HG03342 (cell line): ENCODE data around the gene MTMR1.

ENCODE experiments used
- ATAC-seq: cut with Tn5 transposase; IDR thresholded peaks from one replicate; pipeline ENCODE4 v1.9.1; 2021; ENCODE audit warnings: mild to moderate bottlenecking, moderate library complexity; ENCODE audit not compliant: unreplicated experiment

The MTMR1 gene

GRCh38 chrX:150761819-150762216 lies 68.6 kb downstream of the MTMR1 start:
- no peak for ATAC-seq

- no peak for ATAC-seq
Observed at GRCh38 chrX:150762258-150763165, 69.3 kb downstream of the MTMR1 start.

- ATAC-seq: no peak
Observed at GRCh38 chrX:150763303-150763797, 70.2 kb downstream of the MTMR1 start.

GRCh38 chrX:150763810-150764209 lies 70.6 kb downstream of the MTMR1 start:
- no peak for ATAC-seq

- no peak for ATAC-seq
Observed at GRCh38 chrX:150765237-150765636, 72.0 kb downstream of the MTMR1 start.

- no peak for ATAC-seq
Observed at GRCh38 chrX:150765782-150766350, 72.7 kb downstream of the MTMR1 start.

- no peak for ATAC-seq
Observed at GRCh38 chrX:150766351-150767044, 73.3 kb downstream of the MTMR1 start.

- no peak for ATAC-seq
Observed at GRCh38 chrX:150767045-150767395, 73.8 kb downstream of the MTMR1 start.

- ATAC-seq: no peak
Observed at GRCh38 chrX:150767475-150768131, 74.4 kb downstream of the MTMR1 start.

GRCh38 chrX:150768132-150768485 lies 74.9 kb downstream of the MTMR1 start:
- no peak for ATAC-seq

- ATAC-seq: no peak
Observed at GRCh38 chrX:150768580-150769190, 75.5 kb downstream of the MTMR1 start.

- no peak for ATAC-seq
Observed at GRCh38 chrX:150769408-150769807, 76.2 kb downstream of the MTMR1 start.

- no peak for ATAC-seq
Observed at GRCh38 chrX:150770623-150771022, 77.4 kb downstream of the MTMR1 start.

- no peak for ATAC-seq
Observed at GRCh38 chrX:150771116-150771515, 77.9 kb downstream of the MTMR1 start.

GRCh38 chrX:150772150-150772970 lies 79.2 kb downstream of the MTMR1 start:
- peak; percentile 87 for ATAC-seq

GRCh38 chrX:150773117-150773516 lies 79.9 kb downstream of the MTMR1 start:
- no peak for ATAC-seq

GRCh38 chrX:150773634-150774033 lies 80.4 kb downstream of the MTMR1 start:
- ATAC-seq: no peak

- ATAC-seq: no peak
Observed at GRCh38 chrX:150774798-150775568, 81.8 kb downstream of the MTMR1 start.
